Myocyte (in vitro differentiated cells): ENCODE data around the gene SLC15A3. TPM values are rescaled to one million over a fixed set of nuclear protein-coding genes. Genes with fewer than 3 reads are reported as not detected.

Experiments
- DNase-seq: peaks from one replicate; pipeline ENCODE4 v3.0.0-alpha.2; 2012; ENCODE audit warnings: low read depth
- polyA plus RNA-seq: library from polyadenylated mRNA; unstranded; fragments of >200 nt; gene quantifications from one replicate; pipeline ENCODE4 v1.2.1, GENCODE V29; 2012; ENCODE audit warnings: missing spikeins
- total RNA-seq: library from RNA; depleted of rRNA; stranded (reverse); fragments of >200 nt; gene quantifications from 2 replicates; pipeline ENCODE4 v1.2.3, GENCODE V29; 2014

The SLC15A3 gene
- total RNA-seq, result 9.4 and 17.0 TPM in 2 replicates
- polyA plus RNA-seq, result 20.4 TPM

DNA sequence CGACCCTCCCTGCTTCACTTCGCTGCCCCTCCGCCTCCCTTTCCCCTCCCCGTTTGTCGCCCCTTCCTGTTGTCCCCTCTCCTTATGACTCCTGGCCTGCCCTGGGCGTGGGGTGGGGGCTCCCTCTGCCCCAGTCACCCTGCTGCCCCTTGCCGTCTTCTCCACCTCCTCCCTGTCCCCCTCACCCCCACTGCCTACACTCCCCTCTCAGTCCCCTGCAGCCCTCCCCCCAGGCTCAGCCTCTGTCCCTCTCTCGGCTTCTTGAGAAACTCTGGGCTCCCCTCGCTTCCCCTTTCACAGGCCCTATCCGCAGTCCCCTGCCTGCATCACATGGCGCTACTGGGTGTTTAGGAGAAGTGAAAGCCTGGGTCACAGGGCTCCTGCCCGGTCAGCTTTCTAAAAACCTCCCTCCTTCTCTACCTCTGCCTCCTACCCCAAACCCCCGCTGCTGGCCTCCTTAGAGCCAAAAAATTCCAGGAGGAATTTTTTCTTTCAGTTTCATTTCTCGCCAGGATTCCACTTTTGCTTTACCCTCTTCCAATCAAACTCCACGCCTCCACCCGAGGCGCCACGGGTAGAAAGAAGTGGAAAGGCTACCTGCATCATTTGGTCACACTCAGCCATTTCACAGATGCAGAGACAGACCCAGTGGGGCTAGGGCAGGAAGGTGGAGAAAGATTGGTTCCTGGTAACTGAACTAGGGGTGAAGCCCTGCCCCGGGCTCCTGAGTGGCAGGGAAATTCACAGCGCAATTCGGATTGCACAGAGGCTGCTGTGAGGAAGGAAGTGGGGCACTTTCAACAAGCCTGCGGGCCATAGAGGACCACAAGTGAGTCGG is at the start of gene SLC15A3:
Gene SLC15A3 (minus strand): TSS at position 273 of the 838 bp plus-strand sequence. CDS start 625 bp downstream, outside the sequence.
- peak; percentile 51 for DNase-seq

DNA sequence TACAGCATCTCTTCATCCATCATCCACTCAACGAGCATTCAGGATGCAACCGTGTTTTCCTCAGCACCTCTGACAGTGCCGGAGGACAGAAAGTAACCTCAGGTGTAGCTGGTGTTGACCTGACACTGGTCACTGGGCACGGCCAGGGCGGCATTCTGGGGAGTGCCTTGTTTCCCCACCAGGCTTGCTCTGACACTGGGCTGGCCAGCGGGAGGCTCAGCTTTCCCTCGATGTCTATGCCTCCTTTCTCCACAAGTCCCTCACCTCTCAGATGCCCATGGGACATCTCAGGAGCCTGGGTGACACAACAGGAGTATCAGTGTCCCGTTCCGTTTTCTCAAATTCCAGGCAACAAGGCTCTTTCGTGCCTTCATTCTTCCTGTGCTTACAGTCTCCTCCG is 48.5 kb upstream of the SLC15A3 start:
- DNase-seq, result no peak

DNA sequence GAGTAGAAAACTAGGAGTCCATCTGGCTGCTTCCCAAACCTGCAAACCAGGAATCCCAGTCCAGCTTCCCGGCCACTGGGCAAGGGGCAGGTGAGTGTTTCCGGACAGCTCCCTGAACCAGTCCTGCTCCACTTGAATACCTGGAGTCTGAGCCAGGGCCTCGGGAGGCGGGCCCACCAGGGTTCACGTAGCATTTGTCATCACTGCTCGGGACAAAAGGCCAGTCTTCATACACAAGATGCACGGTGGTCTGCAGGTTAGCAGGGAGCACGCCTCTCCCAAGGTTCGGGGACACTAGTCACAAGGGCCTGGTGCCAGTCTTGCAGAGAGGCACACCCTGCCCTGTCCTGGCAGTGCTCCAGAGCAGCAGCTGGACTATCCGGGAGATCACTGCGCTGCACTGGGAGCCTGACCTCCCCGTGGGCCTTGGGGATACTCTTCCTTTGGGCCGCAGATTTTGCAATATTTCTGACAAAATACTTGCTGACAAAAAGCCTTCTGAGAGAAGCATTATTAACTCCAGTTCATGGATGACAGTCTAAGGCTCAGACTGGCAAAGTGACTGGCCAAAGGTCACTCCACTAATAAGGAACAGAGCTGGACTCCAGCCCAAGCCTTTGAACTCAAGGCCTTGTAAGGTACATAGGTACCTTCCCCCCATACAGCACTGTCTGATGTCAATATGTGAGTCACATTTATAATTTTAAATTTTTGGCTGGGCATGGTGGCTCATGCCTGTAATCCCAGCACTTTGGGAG is 44.6 kb upstream of the SLC15A3 start:
- peak; percentile 37 for DNase-seq

DNA sequence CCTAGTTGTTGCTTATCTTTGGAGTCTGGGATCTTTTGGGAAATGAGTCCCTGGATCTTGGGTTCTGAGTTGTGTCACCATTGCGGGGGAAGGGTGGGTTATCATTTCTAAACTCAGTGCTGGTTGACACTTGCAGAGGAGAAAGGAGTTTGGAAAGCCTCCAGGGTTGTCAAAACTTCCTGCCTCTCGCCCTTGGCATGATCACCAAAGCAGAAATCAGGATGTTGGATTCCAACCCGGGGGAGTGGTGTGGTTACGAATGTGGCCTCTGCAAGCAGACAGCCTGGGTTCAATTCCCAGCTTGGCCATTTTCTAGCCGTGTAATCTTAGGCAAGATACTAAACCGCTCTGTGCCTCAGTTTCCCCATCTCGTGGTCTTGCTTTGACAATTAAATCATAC is 43.8 kb upstream of the SLC15A3 start:
- DNase-seq, result no peak

GRCh38 chr11:60994541-60995080 is 42.6 kb upstream of the SLC15A3 start:
- DNase-seq, result no peak

DNA sequence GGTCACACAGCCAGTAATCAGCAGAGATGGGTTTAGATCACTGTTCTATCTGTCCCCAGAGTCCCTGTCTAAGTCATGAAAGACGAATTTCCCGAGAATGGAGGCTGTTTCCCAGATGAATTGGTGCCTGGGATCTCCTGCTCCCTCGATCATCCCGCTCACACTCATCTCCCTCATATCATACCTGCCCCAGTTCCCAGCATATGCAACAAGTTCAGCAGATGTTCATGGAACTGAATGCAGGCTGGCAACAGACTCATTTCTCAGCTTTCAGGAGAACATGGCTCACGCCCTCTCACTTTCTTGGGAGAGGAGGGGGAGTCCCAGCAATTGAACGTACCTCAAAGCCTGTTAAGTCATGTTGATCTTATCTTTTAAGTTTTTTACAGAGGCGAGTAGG is 41.6 kb upstream of the SLC15A3 start:
- DNase-seq, result no peak

DNA sequence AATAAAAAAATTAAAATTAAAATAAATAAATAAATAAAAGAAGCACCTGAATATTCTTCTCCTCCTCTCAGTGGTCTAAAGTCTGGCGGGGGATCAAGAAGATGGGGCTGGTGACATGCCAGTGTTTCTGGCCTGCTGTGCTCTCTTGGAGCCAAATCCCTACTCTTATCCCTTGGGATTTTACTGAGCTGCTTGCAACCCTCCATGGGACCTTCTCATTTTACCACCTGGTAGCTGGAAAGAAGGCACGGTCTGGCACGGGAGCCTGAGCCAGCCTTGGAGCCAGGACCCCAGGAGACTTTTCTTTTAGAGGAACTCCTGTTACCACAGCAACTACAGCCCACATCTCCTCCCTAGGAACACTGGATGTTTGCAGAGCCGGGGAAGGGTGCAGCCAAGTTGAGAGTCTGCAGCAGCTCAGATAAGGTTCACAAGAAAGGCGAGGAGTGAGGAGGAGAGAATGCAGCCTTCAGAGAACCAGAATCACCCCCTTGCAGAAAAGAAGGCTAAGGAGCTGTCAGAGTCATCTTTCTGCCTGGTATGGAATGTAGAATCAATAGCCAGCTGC is 41.0 kb upstream of the SLC15A3 start:
- no peak for DNase-seq

GRCh38 chr11:60991457-60991856 is 39.5 kb upstream of the SLC15A3 start:
- no peak for DNase-seq

GRCh38 chr11:60989093-60989650 is 37.2 kb upstream of the SLC15A3 start:
- DNase-seq, result no peak

DNA sequence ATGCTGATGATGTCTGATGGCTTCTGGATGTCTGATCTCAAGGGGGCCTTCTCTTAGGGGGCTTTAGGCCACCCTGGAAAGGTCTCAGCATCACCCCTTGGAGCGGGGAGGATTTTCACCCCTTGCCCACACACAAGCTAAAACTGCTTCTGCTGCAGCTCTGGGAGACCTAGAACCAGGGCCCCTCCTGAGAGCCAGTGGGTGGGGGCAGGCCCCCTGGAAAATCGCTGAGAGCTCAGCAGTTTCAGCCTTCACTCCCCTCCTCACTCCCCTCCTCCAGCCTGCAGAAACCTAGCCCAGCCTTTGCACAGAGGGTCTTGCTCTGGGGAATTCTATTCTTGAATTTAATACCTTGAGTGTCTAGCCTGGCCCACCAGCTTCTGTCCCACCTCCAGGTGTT is 36.7 kb upstream of the SLC15A3 start:
- DNase-seq, result no peak

DNA sequence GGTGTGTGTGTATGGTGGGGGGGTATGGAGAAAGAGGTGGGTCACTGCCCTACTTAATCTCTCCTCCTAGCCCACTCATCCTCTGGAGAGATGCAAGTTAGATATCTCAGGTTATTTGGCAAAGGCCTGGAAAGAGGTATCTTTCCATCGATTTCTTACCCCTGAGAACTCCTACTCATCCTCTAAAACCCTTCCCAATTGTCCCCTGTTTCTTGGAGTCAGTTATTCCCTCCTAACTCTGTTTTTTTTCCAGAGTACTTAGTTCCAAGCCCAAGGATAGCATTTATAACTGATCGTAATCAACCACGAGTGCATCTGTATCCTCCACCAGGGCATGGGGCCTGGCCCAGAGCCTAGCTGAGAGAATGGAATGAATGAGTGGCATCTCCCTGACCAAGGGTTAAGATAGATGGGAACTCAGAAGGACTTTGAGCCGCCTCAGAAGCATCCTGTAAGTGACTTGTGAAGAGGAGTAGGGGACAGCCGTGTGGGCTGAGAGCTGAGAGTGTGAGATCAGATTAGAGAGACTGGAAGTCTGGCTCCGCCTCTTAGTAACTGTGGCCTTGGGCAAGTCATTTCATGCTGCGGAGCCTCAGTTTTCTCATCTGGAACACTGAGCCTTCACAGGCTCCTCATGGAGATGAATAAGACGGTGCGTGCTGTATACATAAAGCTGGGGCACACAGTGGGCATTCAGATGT is 35.8 kb upstream of the SLC15A3 start:
- no peak for DNase-seq

GRCh38 chr11:60985991-60986915 is 34.3 kb upstream of the SLC15A3 start:
- no peak for DNase-seq

DNA sequence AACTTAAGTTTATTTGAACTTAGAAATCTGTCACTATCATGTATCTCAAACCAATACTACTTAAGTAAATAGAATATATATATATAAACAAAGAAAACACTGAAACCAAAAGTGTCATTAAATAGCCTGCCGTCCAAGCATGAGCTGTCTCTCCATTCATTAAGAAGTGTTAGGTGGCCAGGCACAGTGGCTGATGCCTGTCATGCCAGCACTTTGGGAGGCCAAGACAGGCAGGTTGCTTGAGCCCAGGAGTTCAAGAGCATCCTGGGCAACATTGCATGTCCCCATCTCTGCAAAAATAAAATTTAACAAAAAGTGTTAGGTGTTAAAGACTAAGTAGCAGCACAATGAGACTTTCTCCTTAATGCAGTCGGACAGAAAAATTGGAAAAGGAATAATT is 33.5 kb upstream of the SLC15A3 start:
- DNase-seq, result no peak

GRCh38 chr11:60984636-60985035 is 32.7 kb upstream of the SLC15A3 start:
- no peak for DNase-seq

DNA sequence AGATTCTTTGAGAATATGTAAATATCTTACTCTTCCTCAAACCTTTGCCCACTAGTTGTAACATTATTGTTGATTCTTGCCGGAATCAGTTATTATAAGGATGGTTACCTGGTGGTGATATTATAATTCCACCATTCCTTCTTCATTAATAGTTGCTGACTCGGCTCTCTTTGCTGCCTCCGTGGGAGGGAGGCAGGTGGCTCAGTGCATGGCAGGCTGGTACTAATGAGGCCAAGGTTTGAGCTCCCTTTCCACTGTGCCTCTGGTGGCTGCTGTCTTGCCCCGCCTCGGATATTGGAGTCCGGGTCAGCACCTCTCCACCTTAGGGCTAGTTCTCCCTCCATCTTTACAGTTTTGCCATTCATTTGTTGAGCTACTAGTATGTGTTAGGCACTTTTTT is 32.2 kb upstream of the SLC15A3 start:
- no peak for DNase-seq

- no peak for DNase-seq
These were observed 30.2 kb upstream of the SLC15A3 start for GRCh38 chr11:60982184-60982583.

DNA sequence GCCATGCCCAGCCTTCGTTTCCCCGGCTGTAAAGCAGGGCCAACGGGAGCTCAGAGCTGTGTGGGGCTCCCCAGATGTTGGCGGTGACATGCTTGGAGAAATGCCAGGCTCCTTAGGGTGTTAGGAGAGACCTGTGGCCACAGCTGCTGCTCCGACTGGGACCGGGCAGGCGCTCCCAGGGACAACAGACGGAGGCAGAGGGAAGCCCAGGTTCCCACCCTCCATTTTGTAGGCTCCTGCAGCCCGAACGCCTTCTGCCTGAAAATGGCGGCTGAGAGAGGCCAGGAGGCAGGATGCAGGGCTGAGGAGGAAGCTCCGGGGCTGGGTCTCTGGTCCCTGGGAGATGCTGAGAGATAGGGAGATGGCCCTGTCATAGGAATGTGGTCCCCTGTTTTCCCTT is 29.5 kb upstream of the SLC15A3 start:
- no peak for DNase-seq

- DNase-seq, result peak; percentile 86
These were observed 26.8 kb upstream of the SLC15A3 start for GRCh38 chr11:60978546-60979380.

GRCh38 chr11:60977836-60978235 is 25.9 kb upstream of the SLC15A3 start:
- DNase-seq, result no peak
